Activated CD8-positive, alpha-beta memory T cell treated with anti-CD3 and anti-CD28 coated beads, Interleukin-2, amount 50 U/mL, for 4 hours (primary cell): ENCODE results near the gene TEX12.

ENCODE experiments used
- DNase-seq: peaks from one replicate; pipeline ENCODE4 v3.0.0-alpha.2; 2020

TEX12 gene

DNA sequence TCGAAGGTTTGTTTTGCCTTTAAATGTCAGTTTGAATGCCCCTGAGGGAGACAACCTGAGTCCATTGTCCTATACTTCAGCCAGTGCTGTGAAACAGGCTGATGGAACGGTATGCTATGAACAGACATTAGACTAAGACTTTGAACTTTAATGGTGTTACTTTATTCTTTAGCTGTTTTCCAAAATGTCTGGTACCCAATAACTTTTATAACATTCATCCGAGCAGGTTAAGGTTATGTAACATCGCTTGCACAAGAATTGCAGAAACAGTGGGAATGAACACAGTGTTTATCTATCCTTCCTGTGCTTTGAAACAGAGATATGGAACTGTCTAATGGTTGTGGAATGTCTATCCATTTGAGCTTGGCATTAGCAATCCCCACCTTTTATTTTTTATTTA is 46.6 kb downstream of the TEX12 start:
- no peak for DNase-seq

DNA sequence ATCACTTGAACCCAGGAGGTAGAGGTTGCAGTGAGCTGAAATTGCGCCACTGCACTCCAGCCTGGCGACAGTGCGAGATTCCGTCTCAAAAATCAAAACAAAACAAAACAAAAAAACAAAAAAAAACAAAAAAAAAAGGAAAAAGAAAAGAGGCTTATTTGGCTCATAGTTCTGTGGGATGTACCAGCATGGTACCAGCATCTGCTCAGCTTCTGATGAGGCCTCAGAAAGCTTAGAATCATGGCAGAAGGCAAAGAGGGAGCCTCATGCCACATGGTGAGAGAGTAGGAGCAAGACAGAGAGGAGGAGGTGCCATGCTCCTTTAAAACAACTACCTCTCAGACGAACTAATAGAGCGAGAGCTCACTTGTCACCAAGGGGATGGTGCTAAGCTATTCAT is 48.4 kb downstream of the TEX12 start:
- no peak for DNase-seq

- DNase-seq: no peak
Measured at GRCh38 chr11:112216561-112217105, 49.5 kb downstream of the TEX12 start.

DNA sequence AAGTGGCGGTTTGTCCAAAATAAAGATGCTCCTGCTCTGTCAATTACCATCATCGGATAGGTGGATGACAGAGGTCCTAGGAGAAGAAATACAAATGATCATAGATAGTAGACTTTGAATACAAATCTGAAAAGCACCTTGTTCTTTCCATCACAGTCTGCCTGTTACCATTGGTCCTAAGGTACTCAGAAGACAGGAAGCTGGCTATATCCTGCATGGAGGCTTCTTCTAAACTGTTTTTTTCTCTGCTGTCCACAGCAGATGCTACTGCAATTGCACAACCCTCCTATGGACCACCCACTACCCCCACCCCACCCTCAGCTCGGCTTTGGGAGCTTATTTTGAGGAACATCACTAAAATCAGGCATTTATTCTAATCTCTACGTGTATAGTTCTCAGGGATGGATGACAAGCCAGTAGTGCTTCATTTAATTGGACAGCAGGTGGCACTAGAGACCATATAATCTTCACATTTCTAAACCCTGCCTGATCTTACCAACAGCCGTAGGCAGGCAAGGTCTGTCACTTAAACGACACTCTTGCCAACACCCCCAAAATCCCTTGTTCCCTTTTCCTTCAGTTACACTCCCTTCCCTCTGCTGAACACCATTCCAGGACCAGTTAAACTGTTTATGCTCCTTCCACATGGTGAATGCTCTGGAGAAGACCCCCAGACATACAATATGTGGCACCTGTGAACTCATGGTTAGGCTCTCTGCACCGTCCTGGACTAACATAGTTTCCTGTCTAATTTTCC is 52.5 kb downstream of the TEX12 start:
- DNase-seq: peak; percentile 21

- no peak for DNase-seq
Measured at GRCh38 chr11:112221274-112221835, 54.2 kb downstream of the TEX12 start.
